Activated CD4-positive, alpha-beta T cell treated with anti-CD3 and anti-CD28 coated beads, Interleukin-2, amount 50 U/mL, for 24 hours (primary cell): ENCODE data around the gene GUCY1B1.

Experiments used
- DNase-seq, 2 donors: peaks; one replicate each; pipeline ENCODE4 v3.0.0-alpha.2; 2020; ENCODE audit warnings: low read depth in 1 of 2, low spot score in 1 of 2

GUCY1B1 gene

DNA sequence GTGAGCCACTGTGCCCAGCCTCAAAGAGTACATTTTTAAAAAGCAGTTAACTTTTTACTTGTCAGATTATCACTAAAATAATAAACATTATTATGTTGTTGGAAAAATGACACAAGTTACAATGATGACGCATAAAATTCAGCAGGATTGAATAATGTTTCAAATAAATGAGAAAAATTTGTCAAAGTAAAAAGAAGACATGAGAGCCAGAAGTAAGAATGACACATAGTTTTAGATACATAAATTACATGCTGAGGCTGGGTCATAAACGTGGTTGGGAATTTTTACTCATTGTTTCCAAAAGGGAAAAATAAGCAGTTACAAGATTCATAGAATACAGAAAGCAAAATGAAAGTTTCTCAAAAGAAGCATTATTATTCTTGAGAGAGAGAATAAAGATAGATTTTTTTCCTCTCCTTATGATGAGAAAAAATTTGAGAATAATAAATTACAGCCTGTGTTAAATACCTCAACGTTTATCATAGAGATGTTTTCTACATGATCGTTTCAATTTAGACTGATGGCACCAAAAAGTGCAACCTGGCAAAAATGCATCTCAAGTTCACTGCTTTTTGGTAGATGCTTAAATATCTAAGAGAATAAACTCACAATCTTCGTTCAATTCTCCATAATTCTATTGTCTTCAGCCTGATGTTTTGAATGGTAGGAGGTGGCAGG lies 40.4 kb downstream of the GUCY1B1 start:
- DNase-seq = no peak

DNA sequence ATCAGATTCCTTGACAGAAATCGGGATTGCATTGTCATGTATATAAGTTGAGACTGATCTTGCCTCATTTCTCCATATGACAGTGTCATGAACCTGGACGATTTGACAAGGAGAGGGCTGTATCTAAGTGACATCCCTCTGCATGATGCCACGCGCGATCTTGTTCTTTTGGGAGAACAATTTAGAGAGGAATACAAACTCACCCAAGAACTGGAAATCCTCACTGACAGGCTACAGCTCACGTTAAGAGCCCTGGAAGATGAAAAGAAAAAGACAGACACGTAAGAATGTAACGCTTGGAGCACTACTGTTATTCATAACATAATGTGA lies 40.9 kb downstream of the GUCY1B1 start:
- DNase-seq = no peak

DNA sequence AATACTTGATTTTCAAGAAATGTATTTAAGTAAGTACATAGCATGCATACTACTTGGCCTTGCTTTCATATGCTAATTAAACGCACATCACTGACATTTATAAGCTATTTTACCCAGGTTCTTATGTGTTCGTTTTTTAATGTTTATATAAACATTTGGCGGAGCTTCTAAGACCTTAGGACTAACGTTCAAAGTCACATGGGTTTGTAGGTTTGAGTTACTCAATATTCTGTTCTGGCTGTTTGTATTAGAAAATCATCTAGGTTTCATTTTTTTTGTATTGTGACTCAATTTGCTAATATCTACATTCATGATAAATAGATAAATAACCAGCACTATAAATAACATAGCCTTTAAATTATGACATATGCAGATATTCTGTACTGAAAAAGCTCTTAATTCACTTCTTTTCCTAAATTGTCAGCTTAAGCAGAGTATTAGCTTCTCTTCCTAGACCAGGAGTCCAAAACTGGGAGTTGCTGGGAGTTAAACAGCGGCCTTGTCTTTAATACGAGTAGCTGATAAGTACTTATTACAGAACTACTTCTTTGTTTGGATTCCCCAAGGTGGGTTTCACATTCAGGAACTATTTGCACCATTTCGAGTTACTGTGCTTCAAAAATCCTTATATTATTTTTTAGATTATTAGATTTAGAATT lies 42.0 kb downstream of the GUCY1B1 start:
- no peak for DNase-seq

DNA sequence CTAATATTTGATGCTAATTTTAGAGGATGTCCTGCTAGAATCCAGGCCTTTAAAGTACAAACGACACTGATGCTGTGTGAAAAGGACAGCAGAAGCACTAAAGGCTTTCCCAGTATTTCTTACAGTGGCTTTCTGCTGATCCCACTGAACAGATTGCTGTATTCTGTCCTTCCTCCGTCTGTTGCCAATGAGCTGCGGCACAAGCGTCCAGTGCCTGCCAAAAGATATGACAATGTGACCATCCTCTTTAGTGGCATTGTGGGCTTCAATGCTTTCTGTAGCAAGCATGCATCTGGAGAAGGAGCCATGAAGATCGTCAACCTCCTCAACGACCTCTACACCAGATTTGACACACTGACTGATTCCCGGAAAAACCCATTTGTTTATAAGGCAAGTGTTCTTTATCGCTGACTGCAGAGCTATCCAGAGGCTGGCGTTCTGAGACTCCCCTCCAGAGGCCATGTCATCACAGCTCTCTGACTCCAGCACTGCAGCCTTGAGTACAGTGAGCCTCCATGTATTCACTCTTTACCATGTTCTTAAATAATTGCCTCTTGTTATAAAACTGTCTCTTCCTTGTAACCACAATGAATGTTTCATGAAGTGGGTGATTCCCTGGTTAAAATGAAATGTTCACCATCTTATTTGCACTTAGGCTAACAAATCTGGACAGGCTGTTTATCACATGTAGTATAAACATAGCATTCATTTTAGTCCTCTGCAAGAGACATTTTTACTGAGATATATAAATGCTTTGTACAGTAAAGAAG lies 43.6 kb downstream of the GUCY1B1 start:
- no peak for DNase-seq

DNA sequence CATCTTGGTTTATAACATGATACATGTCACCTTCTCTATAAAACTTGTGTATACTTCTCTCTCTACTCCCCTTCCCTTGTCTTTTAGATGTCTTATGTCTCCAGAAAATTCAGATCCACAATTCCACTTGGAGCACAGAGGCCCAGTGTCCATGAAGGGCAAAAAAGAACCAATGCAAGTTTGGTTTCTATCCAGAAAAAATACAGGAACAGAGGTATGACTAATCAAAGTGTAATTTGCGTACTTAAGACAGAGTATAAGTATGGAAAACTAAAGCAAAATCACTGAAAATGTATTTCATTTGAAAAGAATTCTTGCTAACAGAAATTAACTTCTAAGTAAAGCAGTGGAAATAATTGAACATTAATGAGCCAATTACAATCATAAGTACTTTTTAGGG lies 46.2 kb downstream of the GUCY1B1 start:
- DNase-seq = no peak

DNA sequence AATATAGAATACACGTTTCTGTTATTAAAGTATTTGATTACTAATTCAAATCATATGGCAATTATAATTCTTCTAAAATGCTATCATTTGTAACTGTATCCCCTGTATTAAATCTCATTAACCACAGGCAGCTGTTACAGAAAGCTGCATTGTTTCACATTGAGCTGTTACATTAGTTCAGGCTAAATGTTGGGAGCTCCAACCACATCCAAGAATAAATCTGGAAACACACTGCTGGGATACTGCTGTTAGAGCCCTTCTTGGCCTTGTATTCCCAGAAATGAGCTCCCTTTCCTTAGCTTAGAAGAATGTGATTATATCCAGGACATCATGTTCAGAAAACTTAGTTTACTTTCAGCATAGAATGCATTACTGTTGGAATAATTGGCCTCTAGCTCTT lies 48.2 kb downstream of the GUCY1B1 start:
- no peak for DNase-seq

DNA sequence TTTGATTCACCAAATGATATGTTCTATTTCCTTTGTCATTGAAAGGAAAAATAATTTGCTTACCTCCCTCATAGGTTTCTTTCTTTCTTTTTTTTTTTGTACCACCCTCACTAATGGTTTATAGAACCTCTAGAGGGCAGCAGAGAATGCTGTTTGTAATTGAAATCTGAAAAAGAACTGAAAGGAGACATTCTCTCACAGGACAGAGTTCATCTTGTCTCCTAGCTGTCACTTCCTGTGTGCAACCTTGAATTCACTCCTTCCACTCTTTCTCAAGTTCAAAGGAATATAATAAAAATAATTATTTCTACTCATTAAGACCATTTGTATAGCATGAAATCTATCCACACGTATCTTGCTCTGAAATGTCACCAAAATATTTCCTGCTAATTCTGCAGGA lies 51.0 kb downstream of the GUCY1B1 start:
- DNase-seq = peak in 1 of 2 donors; percentile 28

DNA sequence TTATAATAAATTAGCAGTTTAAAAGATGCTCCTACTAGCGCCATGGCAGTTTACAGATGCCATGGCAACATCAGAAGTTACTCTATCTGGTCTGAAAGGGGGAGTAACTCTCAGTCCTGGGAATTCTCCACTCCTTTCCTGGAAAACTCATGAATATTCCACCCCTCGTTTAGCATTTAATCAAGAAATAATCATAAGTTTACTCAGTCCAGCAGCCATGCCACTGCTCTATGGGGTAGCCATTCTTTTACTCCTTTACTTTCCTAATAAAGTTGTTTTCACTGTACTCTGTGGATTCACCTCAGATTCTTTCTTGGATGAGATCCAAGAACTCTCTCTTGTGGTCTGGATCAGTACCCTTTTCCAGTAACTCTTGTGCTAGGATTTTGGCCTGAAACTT lies 52.3 kb downstream of the GUCY1B1 start:
- no peak for DNase-seq

DNA sequence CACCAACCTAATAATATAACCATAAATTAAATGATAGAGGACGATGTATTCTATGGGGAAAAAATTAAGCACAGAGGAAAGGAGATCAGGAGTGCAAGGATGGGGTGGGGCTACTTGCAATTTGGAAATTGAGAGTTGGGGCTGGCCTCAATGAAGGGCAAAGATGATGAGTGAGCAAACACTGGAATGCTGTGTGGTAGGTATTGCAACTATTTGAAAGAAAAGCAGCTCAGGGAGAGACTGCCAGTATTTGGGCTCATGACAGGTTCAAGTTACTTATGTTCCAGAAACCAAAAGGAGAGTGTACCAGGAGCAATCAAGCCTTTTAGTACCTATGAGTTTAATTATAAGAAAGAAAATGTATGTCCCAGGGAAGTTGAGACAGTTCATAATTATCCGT lies 59.8 kb downstream of the GUCY1B1 start:
- DNase-seq = no peak

DNA sequence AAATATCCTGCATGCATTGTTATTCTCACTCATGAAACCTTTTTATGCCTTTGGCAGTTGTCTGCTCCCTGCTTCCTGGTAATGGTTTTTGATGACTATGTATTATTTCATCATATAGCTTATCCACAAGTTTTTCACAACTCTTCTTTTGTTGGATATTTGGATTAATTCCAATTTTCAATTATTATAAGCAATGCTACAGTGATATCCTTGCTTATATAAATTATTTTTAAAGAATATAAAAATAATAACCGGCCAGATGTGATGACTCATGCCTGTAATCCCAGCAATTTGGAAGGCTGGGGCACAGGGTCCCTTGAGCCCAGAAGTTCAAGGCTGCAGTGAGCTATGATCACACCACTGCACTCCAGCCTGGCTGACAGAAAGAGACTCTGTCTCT lies 60.2 kb downstream of the GUCY1B1 start:
- DNase-seq = no peak

DNA sequence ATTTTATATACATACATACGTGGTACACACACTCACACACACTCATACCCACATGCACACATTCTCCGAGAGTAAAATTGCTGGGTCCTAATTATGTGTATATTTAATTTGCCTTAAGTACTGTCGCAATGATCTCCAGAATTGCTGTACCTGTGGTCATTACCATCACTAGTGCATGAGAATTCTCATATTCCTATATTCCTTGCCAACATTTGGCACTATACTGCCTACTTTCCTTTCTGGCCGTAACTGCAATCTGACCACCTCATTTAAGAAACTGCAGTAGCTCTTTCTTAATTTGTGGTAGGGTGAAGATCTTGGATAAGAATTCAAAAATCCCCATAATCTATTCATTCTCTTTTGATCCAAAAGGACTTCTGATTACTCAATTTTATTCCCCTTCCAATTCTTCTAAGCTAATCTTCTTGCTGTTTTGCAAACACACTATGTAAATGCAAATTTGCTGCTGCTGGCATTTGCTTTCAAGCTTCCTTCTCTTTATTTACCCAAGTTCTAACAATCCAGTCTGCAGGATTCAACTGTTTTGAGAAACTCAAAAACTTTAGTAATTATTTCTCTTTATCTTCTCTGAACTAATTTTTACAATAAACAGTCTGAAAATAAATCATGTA lies 62.2 kb downstream of the GUCY1B1 start:
- no peak for DNase-seq

DNA sequence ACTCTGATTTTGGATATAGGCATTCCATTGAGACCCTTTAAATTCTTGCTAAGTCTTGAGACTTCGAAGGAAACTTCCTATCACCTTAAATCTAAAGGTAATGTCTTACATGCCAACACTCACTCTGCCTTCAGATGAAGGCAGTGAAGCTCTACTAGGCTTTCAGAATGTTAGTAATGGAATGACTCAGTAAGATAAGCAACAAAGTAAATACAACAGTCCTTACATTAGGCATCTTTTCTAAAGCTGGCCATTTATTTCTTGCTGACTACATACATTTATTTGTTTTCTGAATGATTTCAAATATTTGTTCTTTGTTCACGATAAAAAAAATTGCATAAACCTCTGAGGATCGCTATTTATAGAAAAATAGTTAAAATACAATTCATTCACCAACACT lies 63.8 kb downstream of the GUCY1B1 start:
- DNase-seq = no peak

DNA sequence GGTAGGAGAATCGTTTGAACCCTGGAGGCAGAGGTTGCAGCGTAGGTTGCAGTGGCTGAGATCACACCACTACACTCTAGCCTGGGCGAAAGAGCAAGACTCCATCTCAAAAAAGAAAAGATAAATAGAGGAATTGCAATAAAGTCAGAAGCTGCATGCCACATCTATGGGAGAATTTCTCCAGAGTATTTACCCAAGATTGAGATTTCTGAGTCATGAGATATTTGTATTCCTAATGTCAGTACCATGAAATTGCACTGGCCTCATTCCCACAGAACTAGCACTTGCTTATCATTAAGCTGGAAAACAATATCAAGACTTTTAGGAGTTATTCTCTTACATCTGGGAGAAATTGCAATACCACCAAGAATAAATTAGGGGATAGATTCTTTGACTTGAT lies 69.8 kb downstream of the GUCY1B1 start:
- no peak for DNase-seq

DNA sequence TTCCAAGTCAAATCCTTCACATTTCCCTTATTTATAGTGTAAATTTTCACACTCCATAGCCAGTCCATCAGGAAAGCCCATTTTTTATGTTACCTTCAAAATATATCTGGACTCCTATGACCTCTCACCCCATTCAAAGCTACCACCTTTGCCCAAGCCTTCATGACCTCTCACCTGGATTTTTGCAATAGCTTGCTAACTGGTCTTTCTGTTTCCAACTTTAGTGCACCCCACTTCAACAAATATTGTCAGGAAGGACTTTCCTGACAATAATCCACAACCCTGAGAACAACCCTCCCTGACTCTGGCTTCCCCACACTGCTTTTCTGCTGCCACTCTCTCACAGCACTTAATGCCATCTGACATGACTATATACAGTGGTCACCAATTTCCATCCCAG lies 73.8 kb downstream of the GUCY1B1 start:
- DNase-seq = no peak

DNA sequence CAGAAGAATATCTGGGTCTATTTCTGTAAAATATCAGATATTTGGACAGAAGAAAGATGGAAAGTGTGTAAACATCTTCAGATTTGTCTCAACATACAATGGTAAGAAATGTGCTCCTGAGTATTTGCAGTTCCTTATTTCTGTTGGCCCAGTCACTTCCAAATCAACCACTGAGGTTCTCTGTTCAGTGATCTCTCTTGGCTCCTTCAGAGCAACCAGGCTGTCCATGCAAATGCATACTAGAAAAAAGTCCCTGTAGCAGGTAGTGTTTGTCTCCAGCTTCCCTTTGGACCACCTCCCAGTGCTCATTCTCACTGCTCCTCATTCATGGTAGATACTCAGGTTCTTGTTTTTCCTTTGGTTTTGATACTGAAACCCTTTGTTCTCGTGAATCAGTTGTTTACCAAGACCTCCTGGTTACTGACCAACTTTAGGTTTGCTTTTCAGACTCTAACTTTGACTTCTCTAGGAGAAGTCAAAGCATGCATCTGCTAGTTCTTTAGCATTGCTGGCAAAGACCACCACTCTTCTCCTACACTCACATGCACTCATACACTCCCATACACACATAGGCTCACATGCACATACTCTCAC lies 78.5 kb downstream of the GUCY1B1 start:
- no peak for DNase-seq

DNA sequence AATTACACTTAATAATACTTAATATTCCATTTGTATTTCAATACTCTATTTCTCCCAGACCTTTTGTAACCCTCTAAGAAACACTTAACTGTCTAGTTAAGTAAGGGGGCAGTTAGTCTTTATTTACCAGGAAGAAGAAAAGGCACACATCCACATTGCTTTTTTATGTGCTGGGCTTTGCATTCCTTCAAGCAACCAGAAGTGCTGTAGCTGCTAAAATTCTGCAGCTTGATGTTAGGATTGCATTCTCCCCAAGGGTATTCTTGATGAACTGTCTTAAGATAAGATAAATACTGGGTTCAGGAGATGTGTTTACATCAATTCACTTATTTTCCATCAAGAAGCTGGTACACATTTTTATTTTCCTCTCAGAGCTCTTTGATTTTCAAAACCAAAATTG lies 83.3 kb downstream of the GUCY1B1 start:
- DNase-seq = no peak

DNA sequence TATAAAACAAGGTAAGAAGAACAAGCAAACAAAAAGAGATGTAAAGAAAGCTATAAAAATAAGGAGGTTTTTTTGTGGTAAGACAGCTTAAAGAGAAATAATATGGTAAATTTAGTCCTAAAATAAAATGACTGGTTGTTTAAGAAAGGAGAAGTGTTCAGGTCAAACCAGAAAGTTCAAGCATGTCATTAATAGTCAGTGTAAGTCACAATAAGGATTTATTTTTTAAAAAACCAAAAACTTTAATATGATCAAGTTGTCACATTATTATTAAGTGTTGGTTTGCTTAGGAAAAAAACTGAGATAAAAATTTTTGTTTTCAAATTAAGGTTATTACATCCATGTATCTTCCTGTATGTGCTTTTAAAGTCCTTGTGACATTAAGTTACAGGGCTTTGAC lies 88.1 kb downstream of the GUCY1B1 start:
- DNase-seq = no peak

DNA sequence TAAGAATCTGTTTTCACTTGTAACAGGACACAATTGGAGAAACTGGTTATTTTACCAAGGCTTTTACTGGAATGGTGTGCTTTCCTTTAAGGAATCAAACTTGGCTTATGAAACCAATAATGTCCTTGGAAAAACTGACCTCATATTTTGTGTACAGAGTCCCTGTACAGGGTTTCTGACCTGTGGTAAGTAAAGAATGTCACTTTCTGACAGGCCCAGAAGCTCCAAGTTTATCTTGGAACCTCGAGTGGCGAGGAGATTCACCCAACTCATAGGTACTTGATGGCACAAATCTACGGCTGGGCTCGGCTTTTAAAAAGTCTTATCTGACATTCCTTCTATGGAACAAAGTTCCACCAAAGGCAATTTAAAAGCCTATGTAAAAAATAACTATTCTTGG lies 90.2 kb downstream of the GUCY1B1 start:
- DNase-seq = no peak

DNA sequence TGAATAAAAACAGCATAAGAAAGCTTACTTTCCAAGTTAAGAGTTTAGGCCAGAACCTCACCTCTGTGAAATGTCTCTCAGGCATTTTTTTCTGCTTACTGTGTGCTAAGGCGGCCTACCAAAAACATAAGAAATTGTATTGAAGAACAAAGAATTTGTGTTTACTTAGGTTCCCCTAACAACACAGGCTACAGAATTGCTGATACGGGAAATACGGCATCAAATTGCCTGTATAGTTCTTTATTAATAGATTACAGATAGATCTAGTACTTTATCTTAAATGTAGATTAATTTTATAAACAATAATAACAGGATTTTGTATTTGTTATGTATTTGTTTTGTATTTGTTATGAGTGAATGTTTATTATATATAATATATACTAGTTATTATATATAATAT lies 94.4 kb downstream of the GUCY1B1 start:
- no peak for DNase-seq

DNA sequence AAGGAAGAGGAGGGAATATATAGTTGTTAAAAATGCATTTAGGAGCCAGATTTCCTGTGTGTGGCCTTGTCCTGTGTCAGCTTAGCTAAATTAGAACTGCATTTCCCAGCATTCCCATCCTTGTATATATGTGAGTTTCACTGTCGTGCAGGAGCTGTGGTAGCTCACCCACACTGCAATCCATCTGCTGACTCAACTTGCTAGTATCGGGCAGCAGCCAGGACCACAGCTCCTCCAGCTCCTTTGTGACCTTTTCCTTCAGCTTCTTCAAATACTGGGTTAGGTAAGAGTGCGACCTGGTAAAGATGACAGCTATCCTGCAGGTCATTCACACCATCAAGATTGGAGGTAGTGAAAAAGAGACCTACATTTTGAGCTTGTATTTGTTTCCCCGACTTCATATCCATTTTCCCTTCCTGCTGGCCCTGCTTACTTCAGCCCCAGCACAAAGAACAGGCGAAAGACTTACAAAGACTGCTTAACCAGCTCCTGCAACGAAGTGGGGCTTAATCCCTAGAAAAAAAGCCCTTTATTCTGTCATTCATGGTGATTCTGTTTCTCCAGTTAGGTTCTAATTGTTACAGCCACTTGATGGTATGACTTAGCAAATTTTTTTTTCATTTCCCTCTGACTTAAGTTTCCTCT lies 95.9 kb downstream of the GUCY1B1 start:
- no peak for DNase-seq

DNA sequence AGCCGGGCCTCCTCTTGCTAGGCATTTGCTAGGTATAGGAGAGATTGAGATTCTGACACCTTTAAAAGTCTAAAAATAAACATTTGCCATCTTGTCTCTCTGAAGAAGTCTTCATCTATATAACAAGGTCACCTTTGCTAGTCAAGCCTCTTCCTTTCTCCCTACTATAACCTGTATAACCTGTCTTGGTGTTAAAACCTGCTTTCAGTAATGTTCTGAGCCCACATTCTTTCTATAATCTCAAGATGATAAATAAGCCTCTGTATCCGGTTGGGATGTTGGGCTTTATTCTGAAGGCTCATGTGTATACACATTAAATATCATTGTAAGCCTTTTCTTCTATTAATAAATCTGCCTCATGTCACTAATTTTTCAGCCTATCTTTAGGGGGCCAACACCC lies 97.1 kb downstream of the GUCY1B1 start:
- DNase-seq = no peak
